GM19463 (cell line): ENCODE data around the gene PTGFRN.
A peak's percentile ranks its signal among the peaks of the same experiment; 100 is the strongest.
"Not testable (repeated sequence)": the region's sequence is repeated elsewhere in the genome, so short reads cannot be mapped to it uniquely, and the experiment has no call there.

Experiments used
- ATAC-seq: cut with Tn5 transposase; IDR thresholded peaks from one replicate; pipeline ENCODE4 v1.9.1; 2021; ENCODE audit warnings: mild to moderate bottlenecking, moderate library complexity; ENCODE audit not compliant: unreplicated experiment

PTGFRN gene

DNA sequence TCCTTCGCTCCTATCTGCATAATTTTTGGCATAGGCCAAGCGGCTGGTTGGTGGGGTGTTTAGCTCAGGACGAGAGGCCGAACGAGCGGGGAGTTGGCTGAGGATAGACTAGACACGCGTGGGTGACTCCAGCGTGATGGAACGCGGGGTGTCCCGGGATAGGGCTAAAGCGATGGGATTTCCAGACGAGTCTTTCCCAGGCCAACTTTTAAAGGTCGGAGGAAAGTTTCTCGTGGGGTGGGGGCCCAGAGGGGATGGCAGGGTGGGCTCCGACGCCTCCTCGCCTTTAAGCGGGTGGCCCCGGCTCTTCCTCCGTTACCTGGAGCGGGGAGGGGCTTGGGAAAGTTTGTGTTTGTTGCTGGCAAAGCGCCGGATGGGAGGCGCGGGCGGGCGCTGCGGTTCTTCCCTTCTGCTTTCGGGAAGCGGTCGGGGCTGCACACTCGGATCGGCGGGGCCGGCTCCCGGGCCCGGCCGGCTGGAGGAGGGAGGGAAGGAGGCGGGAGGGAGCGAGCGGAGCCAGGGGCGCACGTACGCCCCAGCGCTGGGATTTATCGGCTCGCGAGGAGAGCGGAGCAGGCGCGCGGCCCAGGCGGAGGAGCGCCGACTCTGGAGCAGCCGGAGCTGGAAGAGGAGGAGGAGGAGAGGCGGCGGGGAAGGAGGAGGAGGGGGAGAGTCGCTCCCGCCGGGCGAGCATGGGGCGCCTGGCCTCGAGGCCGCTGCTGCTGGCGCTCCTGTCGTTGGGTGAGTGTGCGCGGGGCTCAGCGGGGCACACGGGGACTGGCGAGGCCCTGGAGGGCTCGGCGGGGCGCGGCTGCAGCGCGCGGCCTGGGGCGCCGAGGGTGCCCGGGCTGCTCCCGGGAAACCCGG lies at the start of gene PTGFRN:
Gene PTGFRN, plus strand, starts transcription at position 405 of the 867 bp plus-strand sequence. Its CDS starts 288 bp downstream, at position 693.
- ATAC-seq, result no peak

DNA sequence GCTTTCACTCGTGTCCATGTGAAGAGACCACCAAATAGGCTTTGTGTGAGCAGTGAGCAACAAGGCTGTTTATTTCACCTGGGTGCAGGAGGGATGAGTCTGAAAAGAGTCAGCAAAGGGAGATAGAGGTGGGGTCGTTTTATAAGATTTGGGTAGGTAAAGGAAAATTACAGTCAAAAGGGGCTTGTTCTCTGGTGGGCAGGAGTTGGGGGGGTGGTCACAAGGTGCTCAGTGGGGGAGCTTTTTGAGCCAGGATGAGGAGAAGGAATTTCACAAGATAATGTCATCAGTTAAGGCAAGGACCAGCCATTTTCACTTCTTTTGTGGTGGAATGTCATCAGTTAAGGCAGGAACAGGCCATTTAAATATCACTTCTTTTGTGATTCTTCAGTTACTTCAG lies 49.5 kb upstream of the PTGFRN start:
- ATAC-seq, result not testable (repeated sequence)

GRCh38 chr1:116861137-116861536 lies 48.6 kb upstream of the PTGFRN start:
- no peak for ATAC-seq

DNA sequence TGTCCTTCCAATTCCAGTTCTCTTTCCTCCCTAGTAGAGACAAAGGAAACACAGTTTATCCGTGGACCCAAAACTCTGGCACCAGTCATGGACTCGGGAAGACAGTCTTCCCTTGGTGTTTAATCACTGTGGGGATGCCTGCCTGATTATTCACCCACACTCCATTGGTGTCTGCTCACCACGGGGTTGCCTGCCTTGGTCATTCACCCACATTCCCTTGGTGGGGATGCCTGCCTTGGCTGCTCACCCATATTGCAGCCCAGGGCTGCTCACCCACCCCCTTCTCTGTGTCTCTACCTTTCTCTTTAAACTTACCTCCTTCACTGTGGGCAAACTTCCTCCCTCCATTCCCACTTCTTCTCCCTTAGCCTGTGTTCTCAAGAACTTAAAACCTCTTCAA lies 46.7 kb upstream of the PTGFRN start:
- not testable (repeated sequence) for ATAC-seq

DNA sequence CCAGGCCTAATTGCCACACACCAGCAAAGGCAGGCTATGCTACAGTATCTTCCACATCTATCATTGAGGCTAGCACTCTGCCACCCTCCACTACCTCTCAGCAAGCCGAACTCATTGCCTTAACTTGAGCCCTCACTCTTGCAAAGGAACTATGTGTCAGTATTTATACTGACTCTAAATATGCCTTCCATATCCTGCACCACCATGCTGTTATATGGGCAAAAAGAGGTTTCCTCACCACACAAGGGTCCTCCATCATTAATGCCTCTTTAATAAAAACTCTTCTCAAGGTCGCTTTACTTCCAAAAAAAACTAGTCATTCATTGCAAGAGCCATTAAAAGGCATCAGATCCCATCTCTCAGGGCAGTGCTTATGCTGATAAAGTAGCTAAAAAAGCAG lies 43.2 kb upstream of the PTGFRN start:
- ATAC-seq, result not testable (repeated sequence)

DNA sequence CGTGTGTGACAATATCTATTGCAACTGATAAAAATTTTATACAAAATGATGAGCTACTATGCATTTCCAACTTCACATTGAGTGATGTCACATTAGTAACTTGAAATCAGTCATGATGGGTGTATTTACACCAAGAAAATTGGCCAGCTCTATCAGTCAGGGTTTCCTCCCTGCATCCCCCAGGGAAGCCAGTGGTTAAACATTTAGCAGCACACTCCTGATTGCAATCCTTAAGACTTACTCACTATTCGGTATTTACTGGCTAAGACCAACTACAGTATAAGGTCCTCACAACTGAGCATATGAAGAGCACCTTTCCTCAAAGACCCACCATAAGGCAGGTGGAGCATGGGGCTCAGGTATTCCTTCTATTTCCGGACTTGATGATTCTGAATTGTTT lies 41.3 kb upstream of the PTGFRN start:
- ATAC-seq, result no peak

DNA sequence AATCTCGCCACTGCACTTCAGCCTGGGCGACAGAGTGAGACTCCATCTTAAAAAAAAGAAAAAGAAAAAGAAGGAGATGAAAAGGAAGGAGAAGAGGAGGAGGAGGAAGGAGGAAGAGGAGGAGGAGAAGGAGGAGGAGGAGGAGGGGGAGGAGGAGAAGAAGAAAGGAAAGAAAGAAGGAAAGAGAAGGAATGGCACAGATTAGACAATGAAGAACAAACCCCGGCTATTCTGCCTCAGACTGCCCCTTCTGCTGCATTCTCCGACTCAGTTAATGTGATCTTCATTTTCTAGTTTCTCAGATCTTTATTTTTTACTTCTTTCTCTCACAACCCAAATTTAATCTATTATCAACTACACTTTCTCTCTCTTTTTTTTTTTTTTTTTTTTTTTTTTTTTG lies 40.1 kb upstream of the PTGFRN start:
- no peak for ATAC-seq

GRCh38 chr1:116870300-116870699 lies 39.4 kb upstream of the PTGFRN start:
- no peak for ATAC-seq

- ATAC-seq, result no peak
These were observed 38.0 kb upstream of the PTGFRN start for GRCh38 chr1:116871779-116872146.

- ATAC-seq, result no peak
These were observed 35.9 kb upstream of the PTGFRN start for GRCh38 chr1:116873680-116874271.

GRCh38 chr1:116874733-116875249 lies 34.9 kb upstream of the PTGFRN start:
- no peak for ATAC-seq

DNA sequence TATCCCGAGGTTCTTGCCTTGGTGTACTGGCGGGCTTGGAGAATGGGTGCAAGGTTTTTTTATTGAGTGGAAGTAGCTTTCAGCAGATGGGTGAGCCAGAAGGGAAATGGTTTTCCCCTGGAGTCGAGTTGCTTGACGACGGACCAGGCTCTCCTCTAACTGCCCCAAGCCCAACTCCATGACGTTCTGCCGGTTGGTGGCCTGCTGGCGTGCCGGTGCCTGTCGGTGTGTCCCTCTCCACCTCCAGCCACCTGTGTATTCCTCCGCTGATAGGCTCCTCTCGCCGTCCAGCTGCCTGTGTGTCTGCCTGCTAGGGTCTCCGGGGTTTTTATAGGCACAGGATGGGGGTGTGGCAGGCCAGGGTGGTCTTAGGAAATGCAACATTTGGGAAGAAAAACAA lies 34.3 kb upstream of the PTGFRN start:
- no peak for ATAC-seq

- ATAC-seq, result not testable (repeated sequence)
These were observed 33.8 kb upstream of the PTGFRN start for GRCh38 chr1:116875946-116876345.

DNA sequence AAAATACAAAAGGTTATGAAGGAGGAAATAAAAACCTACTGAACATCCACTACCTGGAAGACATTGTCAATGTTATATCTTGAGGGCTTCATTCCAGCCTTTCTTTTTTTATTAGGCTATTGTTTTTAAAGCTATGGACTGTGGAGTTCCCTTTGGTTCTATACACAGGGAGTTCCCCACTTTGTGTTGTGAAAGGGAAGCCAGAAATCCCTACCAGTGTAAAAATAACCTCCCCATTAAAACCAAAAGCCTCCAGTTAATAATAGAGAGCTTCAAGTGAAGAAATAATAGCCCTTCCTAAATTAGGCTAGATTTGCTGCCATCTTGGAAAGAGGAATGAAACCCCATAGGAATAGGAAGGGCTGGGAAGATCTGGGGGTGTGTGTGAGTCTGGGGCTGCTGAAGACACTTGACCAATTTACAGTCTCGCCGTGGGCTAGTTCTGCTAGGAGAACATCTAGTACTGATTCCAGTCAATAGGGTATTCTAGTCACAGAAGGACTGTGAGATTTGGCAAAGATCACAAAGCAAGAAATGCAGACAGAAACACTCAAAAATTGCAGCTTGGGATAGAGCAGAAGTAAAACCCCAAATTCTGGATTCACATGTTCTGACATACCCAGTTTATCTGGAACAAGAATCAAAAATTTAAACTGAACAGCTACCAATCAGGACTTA lies 32.4 kb upstream of the PTGFRN start:
- no peak for ATAC-seq

- ATAC-seq, result peak; percentile 59
These were observed 30.8 kb upstream of the PTGFRN start for GRCh38 chr1:116878804-116879477.

DNA sequence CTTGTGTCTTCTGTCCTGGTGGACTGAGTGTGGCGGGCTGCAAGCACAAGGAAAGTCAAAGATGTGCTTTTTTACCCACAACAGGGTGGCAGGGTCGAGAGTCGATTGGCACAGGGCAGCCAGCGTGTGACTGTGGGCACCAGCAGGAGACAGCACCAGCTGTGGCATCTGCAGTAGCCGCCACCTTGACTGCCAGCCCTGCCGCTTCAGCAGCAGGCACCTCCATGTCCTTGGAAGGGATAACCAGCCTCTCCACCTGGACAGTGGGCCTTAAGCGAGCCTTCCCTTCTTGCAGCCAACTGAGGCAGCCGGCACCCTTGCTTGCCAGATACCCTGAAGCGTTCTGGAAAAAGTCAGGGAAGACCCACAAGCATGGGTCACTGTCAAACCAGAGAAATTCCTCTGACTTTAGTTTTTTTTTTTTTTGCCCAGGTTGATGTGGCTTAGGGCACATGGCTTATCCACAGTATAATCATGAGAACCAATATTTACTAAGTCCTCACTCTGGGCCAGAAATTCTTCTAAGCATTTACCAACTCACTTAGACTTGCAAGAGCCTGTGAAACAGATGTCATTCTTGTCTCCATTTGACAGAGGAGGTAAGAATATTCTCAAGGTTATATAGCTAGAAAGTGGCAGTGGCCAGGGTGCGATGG lies 30.1 kb upstream of the PTGFRN start:
- no peak for ATAC-seq

DNA sequence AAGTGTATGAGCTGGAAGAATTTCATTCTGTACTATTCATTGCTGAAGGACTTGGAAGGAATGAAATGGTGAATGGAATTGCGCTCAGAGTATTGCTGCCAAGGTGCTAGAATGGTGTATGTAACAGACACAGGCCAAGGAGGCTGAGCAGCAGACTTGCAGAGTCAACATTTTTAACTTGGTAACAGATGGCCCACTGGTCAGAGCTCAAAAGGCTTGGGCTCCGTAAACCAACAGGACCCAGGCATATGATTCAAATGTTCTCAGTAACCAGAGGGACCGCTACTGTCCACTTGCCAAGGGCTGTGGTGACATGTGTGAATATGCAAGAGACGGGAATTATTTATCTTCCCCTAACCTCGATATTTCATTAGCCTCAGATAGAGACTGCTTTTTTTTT lies 28.8 kb upstream of the PTGFRN start:
- ATAC-seq, result no peak

- peak; percentile 45 for ATAC-seq
These were observed 27.7 kb upstream of the PTGFRN start for GRCh38 chr1:116881879-116882520.

GRCh38 chr1:116882866-116883265 lies 26.9 kb upstream of the PTGFRN start:
- no peak for ATAC-seq

- ATAC-seq, result no peak
These were observed 23.3 kb upstream of the PTGFRN start for GRCh38 chr1:116886291-116886878.
